ACC112 (cell line): ENCODE results near the gene ZNF547.

ENCODE experiments used
- H2AFZ ChIP-seq: fragments of 200-600 bp; sonication (generic); one replicate; pipeline ENCODE4 v1.6.0; 2017; ENCODE audit warnings: antibody characterized with exemption, low read length; ENCODE audit not compliant: unreplicated experiment
- H3K27ac ChIP-seq: fragments of 200-600 bp; sonication (generic); 2 replicates; pipeline ENCODE4 v1.5.1; 2014; ENCODE audit warnings: low read depth, mild to moderate bottlenecking, antibody characterized with exemption, low read length, moderate library complexity
- H3K27me3 ChIP-seq: fragments of 200-600 bp; sonication (generic); 2 replicates; pipeline ENCODE4 v1.6.1; 2014; ENCODE audit warnings: mild to moderate bottlenecking, antibody characterized with exemption, low read length, moderate library complexity, mixed read lengths; ENCODE audit not compliant: insufficient read depth
- H3K36me3 ChIP-seq: fragments of 200-600 bp; sonication (generic); 2 replicates; pipeline ENCODE4 v1.6.1; 2016; ENCODE audit warnings: mild to moderate bottlenecking, antibody characterized with exemption, low read length, moderate library complexity, mixed read lengths; ENCODE audit not compliant: insufficient read depth
- H3K4me1 ChIP-seq: fragments of 200-600 bp; sonication (generic); one replicate; pipeline ENCODE4 v1.6.1; 2016; ENCODE audit warnings: low read length, mixed read lengths; ENCODE audit not compliant: insufficient read depth, unreplicated experiment, control insufficient read depth
- H3K4me3 ChIP-seq: fragments of 200-600 bp; sonication (generic); 2 replicates; pipeline ENCODE4 v1.5.1; 2014; ENCODE audit warnings: mild to moderate bottlenecking, low read depth, low read length
- H3K79me2 ChIP-seq: fragments of 200-600 bp; sonication (generic); one replicate; pipeline ENCODE4 v1.6.0; 2016; ENCODE audit warnings: low read length; ENCODE audit not compliant: control insufficient read depth, unreplicated experiment, insufficient read depth

Gene ZNF547

DNA sequence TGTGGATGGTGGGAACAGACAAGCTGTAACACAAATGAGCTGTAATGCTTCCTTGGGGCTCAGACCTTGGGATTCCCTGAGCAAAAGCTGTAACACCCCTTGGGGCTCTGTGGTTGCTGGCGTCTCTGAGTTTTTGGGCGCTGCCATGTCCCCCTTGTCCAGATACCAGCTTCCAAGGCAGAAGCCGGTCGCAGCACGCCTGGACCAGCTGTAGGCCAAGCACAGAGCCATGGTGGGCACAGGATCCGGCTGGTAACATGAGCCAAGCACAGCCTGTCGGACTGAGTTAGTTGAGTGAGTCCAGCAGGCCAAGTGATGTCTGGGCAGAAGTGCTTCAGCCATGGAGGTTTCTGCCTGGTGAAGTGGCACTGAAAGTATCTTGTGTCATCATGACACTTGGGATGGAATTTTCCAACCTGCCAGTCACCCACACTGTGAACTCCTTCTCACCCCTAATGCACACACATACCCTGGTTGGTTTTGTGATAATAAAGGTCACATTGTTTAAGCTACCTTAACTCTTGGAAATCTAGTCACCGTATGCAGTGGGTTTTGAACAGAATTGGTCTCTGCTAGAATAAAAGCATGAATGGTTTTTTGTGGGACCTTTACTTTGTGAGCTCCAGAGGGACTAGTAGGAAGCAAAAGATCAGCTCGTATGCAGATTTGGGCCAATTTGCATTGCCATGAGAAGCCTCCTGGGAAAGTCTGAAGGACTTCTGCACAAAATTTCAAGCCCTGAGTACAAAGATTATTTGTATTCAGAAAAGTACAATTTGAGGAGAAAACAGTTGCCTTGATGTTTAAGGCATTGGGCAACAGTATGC, 40.6 kb downstream of the ZNF547 start:
- H3K4me1 ChIP-seq: no peaks in the 10 kb centered on the region
- H3K79me2 ChIP-seq: no peaks in the 10 kb centered on the region
- H3K36me3 ChIP-seq: peaks cover 12% of the 10 kb centered on the region
- no peak overlapping the region for H2AFZ ChIP-seq
- H3K4me3 ChIP-seq: no peak overlapping the region
- H3K27ac ChIP-seq: no peak overlapping the region
- no peaks in the 10 kb centered on the region for H3K27me3 ChIP-seq

- Histone ChIP-seq H3K79me2 (peaks cover 2% of the 10 kb centered on the region), H3K27ac (no peak overlapping the region), H3K36me3 (no peaks in the 10 kb centered on the region), H2AFZ (no peak overlapping the region), H3K27me3 (no peaks in the 10 kb centered on the region), H3K4me1 (no peaks in the 10 kb centered on the region), H3K4me3 (no peak overlapping the region)
Observed at GRCh38 chr19:57406516-57407123, 43.3 kb downstream of the ZNF547 start.

GRCh38 chr19:57410877-57411671, 47.7 kb downstream of the ZNF547 start, which contains the start of gene ZNF17:
Gene ZNF17 (plus strand): TSS chr19:57411161. CDS start chr19:57413616, 2,455 bp downstream.
- no peak within 1 kb of the TSS for H3K27ac ChIP-seq
- no peaks in the 10 kb centered on the region for H3K36me3 ChIP-seq
- H3K4me3 ChIP-seq: peak within 1 kb of the TSS; percentile 96
- no peaks in the 10 kb centered on the region for H3K27me3 ChIP-seq
- H3K4me1 ChIP-seq: peaks cover 4% of the 10 kb centered on the region
- peak within 1 kb of the TSS; percentile 94 for H2AFZ ChIP-seq
- peaks cover 11% of the 10 kb centered on the region for H3K79me2 ChIP-seq

DNA sequence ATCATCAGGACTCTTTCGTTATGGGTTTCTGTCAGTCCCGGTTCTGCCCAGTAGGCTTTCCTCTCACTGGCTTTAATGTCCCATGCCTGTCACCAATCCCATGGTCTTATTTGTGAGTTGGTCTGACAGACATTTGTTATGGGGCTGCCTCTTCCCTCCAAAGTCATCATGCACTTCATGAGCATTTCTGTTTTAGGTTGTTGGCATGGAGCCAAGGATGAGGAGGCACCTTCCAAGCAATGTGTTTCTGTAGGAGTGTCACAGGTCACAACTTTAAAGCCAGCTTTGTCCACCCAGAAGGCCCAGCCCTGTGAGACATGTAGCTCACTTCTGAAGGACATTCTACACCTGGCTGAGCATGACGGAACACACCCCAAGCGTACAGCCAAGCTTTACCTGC, 56.1 kb downstream of the ZNF547 start:
- Histone ChIP-seq H2AFZ (no peak overlapping the region), H3K27ac (no peak overlapping the region), H3K27me3 (no peaks in the 10 kb centered on the region), H3K4me3 (no peak overlapping the region), H3K36me3 (peaks cover 43% of the 10 kb centered on the region), H3K4me1 (no peaks in the 10 kb centered on the region), H3K79me2 (peaks cover 3% of the 10 kb centered on the region)

DNA sequence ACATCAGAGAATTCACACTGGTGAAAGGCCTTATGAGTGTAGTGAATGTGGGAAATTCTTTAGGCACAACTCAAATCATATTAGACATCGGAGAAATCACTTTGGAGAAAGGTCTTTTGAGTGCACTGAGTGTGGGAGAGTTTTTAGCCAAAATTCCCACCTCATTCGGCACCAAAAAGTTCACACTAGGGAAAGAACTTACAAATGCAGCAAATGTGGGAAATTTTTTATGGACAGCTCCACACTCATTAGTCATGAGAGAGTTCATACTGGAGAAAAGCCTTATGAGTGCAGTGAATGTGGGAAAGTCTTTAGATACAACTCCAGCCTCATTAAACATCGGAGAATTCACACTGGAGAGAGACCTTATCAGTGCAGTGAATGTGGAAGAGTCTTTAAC, 57.7 kb downstream of the ZNF547 start:
- Histone ChIP-seq H2AFZ (no peak overlapping the region), H3K4me3 (no peak overlapping the region), H3K79me2 (peaks cover 2% of the 10 kb centered on the region), H3K36me3 (peaks cover 43% of the 10 kb centered on the region), H3K27me3 (no peaks in the 10 kb centered on the region), H3K4me1 (no peaks in the 10 kb centered on the region), H3K27ac (no peak overlapping the region)
